HCT116 (cell line): ENCODE results near the gene DIP2C. TPM values are rescaled to one million over a fixed set of nuclear protein-coding genes. Genes with fewer than 3 reads are reported as not detected.

Source experiments
- ATAC-seq: fragments of 200-7000 bp; cut with Tn5 transposase; 2 replicates; pipeline ENCODE4 v1.9.1; 2020; ENCODE audit warnings: mild to moderate bottlenecking, moderate library complexity
- BruUV-seq: library from RNA; stranded (reverse); fragments of 400-500 nt; replicated peaks from 2 replicates; lab custom pipeline; 2021; lab: Mats Ljungman, UMichigan
- CTCF ChIA-PET: fragments of 300-600 bp; sonication (Branson Sonifier 250); formaldehyde crosslinking; loops from one replicate; lab custom pipeline; 2021; ENCODE audit warnings: antibody characterized with exemption; lab: Charles Lee
- POLR2A ChIA-PET: fragments of 300-600, 350-600 bp; sonication (Branson Sonifier 250); formaldehyde crosslinking; loops from one replicate; lab custom pipeline; 2021; ENCODE audit warnings: antibody characterized with exemption; lab: Charles Lee
- RAD21 ChIA-PET, 2 experiments: fragments of 300-600 bp; sonication (Branson Sonifier 250); formaldehyde crosslinking; loops; one replicate each; lab custom pipeline; 2023; ENCODE audit warnings: low total read pairs in 2 of 2; ENCODE audit not compliant: uncharacterized antibody in 2 of 2, unreplicated experiment in 2 of 2, low non-redundant PET in 1 of 2; lab: Charles Lee
- DNase-seq: peaks from one replicate; pipeline ENCODE4 v3.0.0-alpha.2; 2010; ENCODE audit warnings: low read depth, low spot score
- H2AFZ ChIP-seq: fragments of 200-600 bp; shearing (Covaris generic), sonication (generic); 2 replicates; pipeline ENCODE4 v1.6.1; 2017; ENCODE audit warnings: low read depth, mixed run types, mixed read lengths, antibody characterized with exemption, low read length; ENCODE audit not compliant: poor library complexity, severe bottlenecking
- H3K27ac ChIP-seq: 2 replicates; pipeline ENCODE4 v1.5.1; 2012; ENCODE audit warnings: low read depth, low read length
- H3K27me3 ChIP-seq: fragments of 200-600 bp; sonication (generic); 2 replicates; pipeline ENCODE4 v1.6.1; 2016; ENCODE audit warnings: mixed run types, low read length, mixed read lengths; ENCODE audit not compliant: insufficient read depth
- H3K36me3 ChIP-seq, 2 experiments: fragments of 200-500 bp in 1 of 2; fragments of 200-600 bp in 1 of 2; sonication (Bioruptor generic) in 1 of 2; sonication (generic) in 1 of 2; 2 replicates each; pipeline versions ENCODE4 v1.5.1 to v1.6.1; 2014 to 2016; ENCODE audit warnings: low read length in 2 of 2, inconsistent platforms in 1 of 2, mixed read lengths in 1 of 2, mixed run types in 1 of 2; ENCODE audit not compliant: insufficient read depth in 2 of 2, control insufficient read depth in 1 of 2
- H3K4me1 ChIP-seq, 2 experiments: fragments of 200-600 bp in 1 of 2; sonication (generic) in 1 of 2; 2 replicates each; pipeline versions ENCODE4 v1.5.1 to v1.6.1; 2012 to 2017; ENCODE audit warnings: low read length in 2 of 2, inconsistent platforms in 1 of 2, mild to moderate bottlenecking in 1 of 2, mixed read lengths in 1 of 2, mixed run types in 1 of 2, moderate library complexity in 1 of 2; ENCODE audit not compliant: insufficient read depth in 2 of 2, control insufficient read depth in 1 of 2
- H3K4me2 ChIP-seq: fragments of 200-600 bp; sonication (generic); 2 replicates; pipeline ENCODE4 v1.6.1; 2017; ENCODE audit warnings: mixed run types, low read length, mixed read lengths
- H3K4me3 ChIP-seq, 2 experiments: fragments of 200-600 bp in 1 of 2; sonication (generic) in 1 of 2; replicated peaks in 1 of 2; 2 replicates each; pipeline ENCODE4 v1.5.1; 2011 to 2016; ENCODE audit warnings: low read length in 2 of 2, control low read depth in 1 of 2, low read depth in 1 of 2, mild to moderate bottlenecking in 1 of 2, mixed read lengths in 1 of 2, mixed run types in 1 of 2
- H3K79me2 ChIP-seq: fragments of 200-600 bp; sonication (generic); 2 replicates; pipeline ENCODE4 v1.6.1; 2017; ENCODE audit warnings: mild to moderate bottlenecking, mixed run types, low read length, moderate library complexity, mixed read lengths; ENCODE audit not compliant: insufficient read depth
- H3K9ac ChIP-seq: fragments of 200-600 bp; sonication (generic); 2 replicates; pipeline ENCODE4 v1.6.1; 2016; ENCODE audit warnings: low read length, mixed read lengths
- H3K9me2 ChIP-seq: fragments of 200-600 bp; sonication (generic), shearing (Covaris generic); 2 replicates; pipeline ENCODE4 v1.6.1; 2017; ENCODE audit warnings: mixed run types, mild to moderate bottlenecking, moderate library complexity; ENCODE audit not compliant: insufficient read depth
- H3K9me3 ChIP-seq, 2 experiments: fragments of 200-500 bp in 1 of 2; fragments of 200-600 bp in 1 of 2; sonication (Bioruptor generic) in 1 of 2; sonication (generic) in 1 of 2; 2 replicates each; pipeline ENCODE4 v1.6.1; 2014 to 2017; ENCODE audit warnings: low read length in 2 of 2, mixed read lengths in 2 of 2, inconsistent platforms in 1 of 2, low read depth in 1 of 2, mild to moderate bottlenecking in 1 of 2, mixed run types in 1 of 2, moderate library complexity in 1 of 2; ENCODE audit not compliant: control insufficient read depth in 1 of 2, insufficient read depth in 1 of 2
- H4K20me1 ChIP-seq: fragments of 200-600 bp; sonication (generic), shearing (Covaris generic); 2 replicates; pipeline ENCODE4 v1.6.1; 2017; ENCODE audit warnings: mixed run types, mild to moderate bottlenecking, moderate library complexity; ENCODE audit not compliant: insufficient read depth
- EZH2 ChIP-seq: fragments of 200-600 bp; sonication (generic); IDR thresholded peaks from 2 replicates; pipeline ENCODE4 v1.6.1; 2017; ENCODE audit warnings: antibody characterized with exemption, mixed run types
- FOSL1 ChIP-seq: IDR thresholded peaks from 2 replicates; pipeline ENCODE4 v1.6.1; 2012; ENCODE audit warnings: low read depth
- RAD21 ChIP-seq: IDR thresholded peaks from 2 replicates; pipeline ENCODE4 v1.6.1; 2012; ENCODE audit warnings: low read depth, mild to moderate bottlenecking
- REST ChIP-seq: IDR thresholded peaks from 2 replicates; pipeline ENCODE4 v1.6.1; 2012; ENCODE audit warnings: low read depth
- SRF ChIP-seq: IDR thresholded peaks from 2 replicates; pipeline ENCODE4 v1.6.1; 2012; ENCODE audit warnings: low read depth
- TCF7L2 ChIP-seq: IDR thresholded peaks from 2 replicates; pipeline ENCODE4 v1.7.0; 2011; ENCODE audit warnings: borderline replicate concordance, inconsistent platforms; ENCODE audit not compliant: insufficient read depth, insufficient read length; ENCODE audit errors: extremely low read depth
- YY1 ChIP-seq: IDR thresholded peaks from 2 replicates; pipeline ENCODE4 v1.6.1; 2011; ENCODE audit warnings: low read length, low read depth, moderate library complexity, mild to moderate bottlenecking; ENCODE audit not compliant: insufficient replicate concordance; ENCODE audit errors: extremely low read depth
- intact Hi-C: fragments of 100-400 bp; cut with micrococcal nuclease; formaldehyde crosslinking; loops from 2 replicates; pipeline ENCODE4 v1.10.0; 2022
- total RNA-seq: library from RNA; stranded (reverse); gene quantifications from one replicate; pipeline ENCODE4 v1.2.1, GENCODE V29; 2021; ENCODE audit not compliant: unreplicated experiment

The DIP2C gene
- total RNA-seq, 1 experiment from 2014 or later: 15.4 TPM

GRCh38 chr10:246431-246830 lies 443.0 kb downstream of the DIP2C start:
- no peaks in the 10 kb centered on the region for H3K9me3 ChIP-seq
- H3K9me2 ChIP-seq: no peaks in the 10 kb centered on the region
- ChIA-PET CTCF (no interaction called here), POLR2A (no interaction called here), RAD21 (no interaction called here)
- H3K4me2 ChIP-seq: no peak overlapping the region
- ATAC-seq (no peak), DNase-seq (no peak)
- H3K9ac ChIP-seq: no peak overlapping the region
- no peak overlapping the region for H2AFZ ChIP-seq
- H3K27me3 ChIP-seq: no peaks in the 10 kb centered on the region
- H3K36me3 ChIP-seq: peaks cover 8 to 14% of the 10 kb centered on the region in 2 experiments; a peak in 2 of 4 replicates
- H3K27ac ChIP-seq: no peak overlapping the region
- H3K4me1 ChIP-seq: no peaks in the 10 kb centered on the region
- TF ChIP-seq EZH2 (no peak), RAD21 (no peak), SRF (no peak), FOSL1 (no peak), REST (no peak), TCF7L2 (no peak), YY1 (no peak)
- TF ChIP-seq, all 23 proteins: peak for 0
- BruUV-seq: no TSS peak
- no peak overlapping the region for H3K4me3 ChIP-seq
- intact Hi-C loops: no loop called here
- no peaks in the 10 kb centered on the region for H3K79me2 ChIP-seq
- no peaks in the 10 kb centered on the region for H4K20me1 ChIP-seq
